HCT116 (cell line): Measurements from ENCODE around the gene FOXF2. TPM values are rescaled to one million over a fixed set of nuclear protein-coding genes. Genes with fewer than 3 reads are reported as not detected.

Experiments used
- ATAC-seq: fragments of 200-7000 bp; cut with Tn5 transposase; 2 replicates; pipeline ENCODE4 v1.9.1; 2020; ENCODE audit warnings: mild to moderate bottlenecking, moderate library complexity
- BruUV-seq: library from RNA; stranded (reverse); fragments of 400-500 nt; replicated peaks from 2 replicates; lab custom pipeline; 2021; lab: Mats Ljungman, UMichigan
- CTCF ChIA-PET: fragments of 300-600 bp; sonication (Branson Sonifier 250); formaldehyde crosslinking; loops from one replicate; lab custom pipeline; 2021; ENCODE audit warnings: antibody characterized with exemption; lab: Charles Lee
- POLR2A ChIA-PET: fragments of 300-600, 350-600 bp; sonication (Branson Sonifier 250); formaldehyde crosslinking; loops from one replicate; lab custom pipeline; 2021; ENCODE audit warnings: antibody characterized with exemption; lab: Charles Lee
- RAD21 ChIA-PET, 2 experiments: fragments of 300-600 bp; sonication (Branson Sonifier 250); formaldehyde crosslinking; loops; one replicate each; lab custom pipeline; 2023; ENCODE audit warnings: low total read pairs in 2 of 2; ENCODE audit not compliant: uncharacterized antibody in 2 of 2, unreplicated experiment in 2 of 2, low non-redundant PET in 1 of 2; lab: Charles Lee
- DNase-seq: peaks from one replicate; pipeline ENCODE4 v3.0.0-alpha.2; 2010; ENCODE audit warnings: low read depth, low spot score
- H2AFZ ChIP-seq: fragments of 200-600 bp; shearing (Covaris generic), sonication (generic); 2 replicates; pipeline ENCODE4 v1.6.1; 2017; ENCODE audit warnings: low read depth, mixed run types, mixed read lengths, antibody characterized with exemption, low read length; ENCODE audit not compliant: poor library complexity, severe bottlenecking
- H3K27ac ChIP-seq: 2 replicates; pipeline ENCODE4 v1.5.1; 2012; ENCODE audit warnings: low read depth, low read length
- H3K27me3 ChIP-seq: fragments of 200-600 bp; sonication (generic); 2 replicates; pipeline ENCODE4 v1.6.1; 2016; ENCODE audit warnings: mixed run types, low read length, mixed read lengths; ENCODE audit not compliant: insufficient read depth
- H3K36me3 ChIP-seq, 2 experiments: fragments of 200-500 bp in 1 of 2; fragments of 200-600 bp in 1 of 2; sonication (Bioruptor generic) in 1 of 2; sonication (generic) in 1 of 2; 2 replicates each; pipeline versions ENCODE4 v1.5.1 to v1.6.1; 2014 to 2016; ENCODE audit warnings: low read length in 2 of 2, inconsistent platforms in 1 of 2, mixed read lengths in 1 of 2, mixed run types in 1 of 2; ENCODE audit not compliant: insufficient read depth in 2 of 2, control insufficient read depth in 1 of 2
- H3K4me1 ChIP-seq, 2 experiments: fragments of 200-600 bp in 1 of 2; sonication (generic) in 1 of 2; 2 replicates each; pipeline versions ENCODE4 v1.5.1 to v1.6.1; 2012 to 2017; ENCODE audit warnings: low read length in 2 of 2, inconsistent platforms in 1 of 2, mild to moderate bottlenecking in 1 of 2, mixed read lengths in 1 of 2, mixed run types in 1 of 2, moderate library complexity in 1 of 2; ENCODE audit not compliant: insufficient read depth in 2 of 2, control insufficient read depth in 1 of 2
- H3K4me2 ChIP-seq: fragments of 200-600 bp; sonication (generic); 2 replicates; pipeline ENCODE4 v1.6.1; 2017; ENCODE audit warnings: mixed run types, low read length, mixed read lengths
- H3K4me3 ChIP-seq, 2 experiments: fragments of 200-600 bp in 1 of 2; sonication (generic) in 1 of 2; replicated peaks in 1 of 2; 2 replicates each; pipeline ENCODE4 v1.5.1; 2011 to 2016; ENCODE audit warnings: low read length in 2 of 2, control low read depth in 1 of 2, low read depth in 1 of 2, mild to moderate bottlenecking in 1 of 2, mixed read lengths in 1 of 2, mixed run types in 1 of 2
- H3K79me2 ChIP-seq: fragments of 200-600 bp; sonication (generic); 2 replicates; pipeline ENCODE4 v1.6.1; 2017; ENCODE audit warnings: mild to moderate bottlenecking, mixed run types, low read length, moderate library complexity, mixed read lengths; ENCODE audit not compliant: insufficient read depth
- H3K9ac ChIP-seq: fragments of 200-600 bp; sonication (generic); 2 replicates; pipeline ENCODE4 v1.6.1; 2016; ENCODE audit warnings: low read length, mixed read lengths
- H3K9me2 ChIP-seq: fragments of 200-600 bp; sonication (generic), shearing (Covaris generic); 2 replicates; pipeline ENCODE4 v1.6.1; 2017; ENCODE audit warnings: mixed run types, mild to moderate bottlenecking, moderate library complexity; ENCODE audit not compliant: insufficient read depth
- H3K9me3 ChIP-seq, 2 experiments: fragments of 200-500 bp in 1 of 2; fragments of 200-600 bp in 1 of 2; sonication (Bioruptor generic) in 1 of 2; sonication (generic) in 1 of 2; 2 replicates each; pipeline ENCODE4 v1.6.1; 2014 to 2017; ENCODE audit warnings: low read length in 2 of 2, mixed read lengths in 2 of 2, inconsistent platforms in 1 of 2, low read depth in 1 of 2, mild to moderate bottlenecking in 1 of 2, mixed run types in 1 of 2, moderate library complexity in 1 of 2; ENCODE audit not compliant: control insufficient read depth in 1 of 2, insufficient read depth in 1 of 2
- H4K20me1 ChIP-seq: fragments of 200-600 bp; sonication (generic), shearing (Covaris generic); 2 replicates; pipeline ENCODE4 v1.6.1; 2017; ENCODE audit warnings: mixed run types, mild to moderate bottlenecking, moderate library complexity; ENCODE audit not compliant: insufficient read depth
- CEBPB ChIP-seq: IDR thresholded peaks from 2 replicates; pipeline ENCODE4 v1.6.1; 2012; ENCODE audit warnings: low read depth
- POLR2A ChIP-seq: IDR thresholded peaks from 2 replicates; pipeline ENCODE4 v1.7.0; 2011; ENCODE audit warnings: borderline replicate concordance; ENCODE audit not compliant: insufficient read depth, insufficient read length; ENCODE audit errors: extremely low read depth
- RAD21 ChIP-seq: IDR thresholded peaks from 2 replicates; pipeline ENCODE4 v1.6.1; 2012; ENCODE audit warnings: low read depth, mild to moderate bottlenecking
- SRF ChIP-seq: IDR thresholded peaks from 2 replicates; pipeline ENCODE4 v1.6.1; 2012; ENCODE audit warnings: low read depth
- YY1 ChIP-seq: IDR thresholded peaks from 2 replicates; pipeline ENCODE4 v1.6.1; 2011; ENCODE audit warnings: low read length, low read depth, moderate library complexity, mild to moderate bottlenecking; ENCODE audit not compliant: insufficient replicate concordance; ENCODE audit errors: extremely low read depth
- intact Hi-C: fragments of 100-400 bp; cut with micrococcal nuclease; formaldehyde crosslinking; loops from 2 replicates; pipeline ENCODE4 v1.10.0; 2022
- total RNA-seq: library from RNA; stranded (reverse); gene quantifications from one replicate; pipeline ENCODE4 v1.2.1, GENCODE V29; 2021; ENCODE audit not compliant: unreplicated experiment
- TF ChIP-seq, protein P1 (sequence below): IDR thresholded peaks from 2 replicates; pipeline ENCODE4 v1.6.1; 2012; ENCODE audit warnings: low read depth
- TF ChIP-seq, protein P2 (sequence below): IDR thresholded peaks from 2 replicates; pipeline ENCODE4 v1.6.1; 2012

Gene FOXF2
- total RNA-seq, 1 experiment from 2014 or later = not detected

DNA sequence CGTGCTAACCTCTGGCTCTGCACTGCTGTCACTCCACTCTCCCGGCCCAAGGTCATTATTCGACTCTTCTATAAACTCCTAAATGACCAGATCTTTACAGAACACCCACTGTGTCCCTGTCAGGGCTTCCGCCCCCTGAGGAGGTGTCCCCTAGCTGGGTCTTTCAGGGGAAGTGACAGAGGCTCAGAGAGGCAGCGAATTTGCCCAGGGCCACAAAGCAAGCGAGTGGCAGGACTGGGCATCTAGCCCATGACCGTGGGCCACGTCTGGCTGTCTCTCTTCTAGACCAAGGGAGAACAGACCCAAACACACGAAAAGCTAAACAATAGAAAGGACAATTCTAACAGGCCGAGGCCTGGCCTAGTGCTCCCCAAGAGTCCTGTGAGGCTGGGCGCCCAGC is 27.4 kb downstream of the FOXF2 start (continued):
- TF ChIP-seq, protein P1, sequence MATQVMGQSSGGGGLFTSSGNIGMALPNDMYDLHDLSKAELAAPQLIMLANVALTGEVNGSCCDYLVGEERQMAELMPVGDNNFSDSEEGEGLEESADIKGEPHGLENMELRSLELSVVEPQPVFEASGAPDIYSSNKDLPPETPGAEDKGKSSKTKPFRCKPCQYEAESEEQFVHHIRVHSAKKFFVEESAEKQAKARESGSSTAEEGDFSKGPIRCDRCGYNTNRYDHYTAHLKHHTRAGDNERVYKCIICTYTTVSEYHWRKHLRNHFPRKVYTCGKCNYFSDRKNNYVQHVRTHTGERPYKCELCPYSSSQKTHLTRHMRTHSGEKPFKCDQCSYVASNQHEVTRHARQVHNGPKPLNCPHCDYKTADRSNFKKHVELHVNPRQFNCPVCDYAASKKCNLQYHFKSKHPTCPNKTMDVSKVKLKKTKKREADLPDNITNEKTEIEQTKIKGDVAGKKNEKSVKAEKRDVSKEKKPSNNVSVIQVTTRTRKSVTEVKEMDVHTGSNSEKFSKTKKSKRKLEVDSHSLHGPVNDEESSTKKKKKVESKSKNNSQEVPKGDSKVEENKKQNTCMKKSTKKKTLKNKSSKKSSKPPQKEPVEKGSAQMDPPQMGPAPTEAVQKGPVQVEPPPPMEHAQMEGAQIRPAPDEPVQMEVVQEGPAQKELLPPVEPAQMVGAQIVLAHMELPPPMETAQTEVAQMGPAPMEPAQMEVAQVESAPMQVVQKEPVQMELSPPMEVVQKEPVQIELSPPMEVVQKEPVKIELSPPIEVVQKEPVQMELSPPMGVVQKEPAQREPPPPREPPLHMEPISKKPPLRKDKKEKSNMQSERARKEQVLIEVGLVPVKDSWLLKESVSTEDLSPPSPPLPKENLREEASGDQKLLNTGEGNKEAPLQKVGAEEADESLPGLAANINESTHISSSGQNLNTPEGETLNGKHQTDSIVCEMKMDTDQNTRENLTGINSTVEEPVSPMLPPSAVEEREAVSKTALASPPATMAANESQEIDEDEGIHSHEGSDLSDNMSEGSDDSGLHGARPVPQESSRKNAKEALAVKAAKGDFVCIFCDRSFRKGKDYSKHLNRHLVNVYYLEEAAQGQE = no peak
- TF ChIP-seq YY1 (no peak), CEBPB (no peak), SRF (no peak)

DNA sequence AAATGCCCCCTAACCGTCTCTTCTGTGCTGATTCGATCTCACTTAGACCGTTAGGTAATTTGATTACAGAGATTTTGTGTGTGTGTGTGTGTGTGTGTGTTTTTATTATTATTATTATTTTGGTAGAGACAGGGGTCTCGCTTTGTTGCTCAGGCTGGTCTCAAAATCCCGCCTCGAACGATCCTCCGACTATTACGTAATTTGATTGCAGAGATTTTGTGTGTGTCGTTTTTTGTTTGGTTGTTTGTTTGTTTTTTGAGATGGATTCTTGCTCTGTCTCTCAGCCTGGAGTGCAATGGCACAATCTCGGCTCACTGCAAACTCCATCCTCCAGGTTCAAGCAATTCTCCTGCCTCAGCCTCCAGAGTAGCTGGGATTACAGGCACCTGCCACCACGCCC is 28.3 kb downstream of the FOXF2 start:
- no peaks in the 10 kb centered on the region for H3K27me3 ChIP-seq
- TF ChIP-seq RAD21 (no peak), POLR2A (no peak)
- TF ChIP-seq, protein P2, sequence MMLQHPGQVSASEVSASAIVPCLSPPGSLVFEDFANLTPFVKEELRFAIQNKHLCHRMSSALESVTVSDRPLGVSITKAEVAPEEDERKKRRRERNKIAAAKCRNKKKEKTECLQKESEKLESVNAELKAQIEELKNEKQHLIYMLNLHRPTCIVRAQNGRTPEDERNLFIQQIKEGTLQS = no peak
- no peak overlapping the region for H3K9ac ChIP-seq
- no peak overlapping the region for H3K4me3 ChIP-seq
- ATAC-seq = no peak
- H3K36me3 ChIP-seq = no peaks in the 10 kb centered on the region
- no peak overlapping the region for H2AFZ ChIP-seq
- no peak overlapping the region for H3K27ac ChIP-seq
- no peak overlapping the region for H3K4me2 ChIP-seq
- intact Hi-C loops = no loop called here
- POLR2A ChIA-PET = no interaction called here
- no peaks in the 10 kb centered on the region for H3K79me2 ChIP-seq
- H4K20me1 ChIP-seq = no peaks in the 10 kb centered on the region
- RAD21 ChIA-PET = no interaction called here
- no peaks in the 10 kb centered on the region for H3K9me2 ChIP-seq
- no TSS peak for BruUV-seq
- DNase-seq = no peak
- CTCF ChIA-PET = no interaction called here
- H3K9me3 ChIP-seq = no peaks in the 10 kb centered on the region
- H3K4me1 ChIP-seq = no peaks in the 10 kb centered on the region
